ENCODE data around the gene ADAMTS8.

DNA sequence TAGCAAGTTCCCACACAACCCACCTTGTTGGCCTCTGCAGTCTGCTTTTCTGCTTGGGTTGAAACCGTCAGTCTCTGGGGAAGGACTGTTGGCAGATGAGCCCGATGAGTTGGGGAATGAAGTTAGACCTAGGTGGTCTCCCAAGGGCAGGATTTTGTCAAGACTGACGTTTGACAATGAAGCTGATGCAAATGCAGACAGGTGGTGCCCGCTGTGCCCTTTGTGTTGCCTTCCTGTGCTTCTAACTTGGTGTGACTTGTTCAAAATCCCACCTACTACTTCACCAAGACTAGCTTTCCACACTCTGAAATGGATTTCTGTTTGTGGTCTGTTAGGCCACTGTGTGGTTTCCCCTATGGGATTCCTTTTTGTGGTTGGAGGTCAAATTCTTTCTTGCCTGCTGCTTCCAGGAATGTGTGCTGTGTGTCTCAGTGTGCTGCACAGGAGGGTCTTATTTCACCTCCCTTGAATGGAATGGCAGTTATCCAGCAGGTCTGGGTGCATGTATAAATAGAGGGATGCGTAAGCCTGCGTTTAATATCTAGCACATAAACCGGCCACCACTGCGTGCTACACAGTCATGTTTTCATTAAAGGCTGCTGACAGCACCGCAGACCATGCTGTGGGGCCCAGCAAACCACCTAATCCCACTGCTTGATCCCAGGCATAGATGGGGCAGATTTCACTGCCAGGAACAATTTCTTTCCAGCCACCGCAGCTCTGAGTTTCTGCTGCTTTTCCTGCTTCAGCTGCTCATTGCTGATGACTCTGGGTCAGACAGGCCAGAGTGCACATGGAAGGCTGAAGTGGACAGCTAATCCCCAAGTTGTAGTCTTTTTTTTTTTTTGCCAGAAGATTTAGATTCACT is 44.8 kb downstream of the ADAMTS8 start:
- TF ChIP-seq, protein P1, sequence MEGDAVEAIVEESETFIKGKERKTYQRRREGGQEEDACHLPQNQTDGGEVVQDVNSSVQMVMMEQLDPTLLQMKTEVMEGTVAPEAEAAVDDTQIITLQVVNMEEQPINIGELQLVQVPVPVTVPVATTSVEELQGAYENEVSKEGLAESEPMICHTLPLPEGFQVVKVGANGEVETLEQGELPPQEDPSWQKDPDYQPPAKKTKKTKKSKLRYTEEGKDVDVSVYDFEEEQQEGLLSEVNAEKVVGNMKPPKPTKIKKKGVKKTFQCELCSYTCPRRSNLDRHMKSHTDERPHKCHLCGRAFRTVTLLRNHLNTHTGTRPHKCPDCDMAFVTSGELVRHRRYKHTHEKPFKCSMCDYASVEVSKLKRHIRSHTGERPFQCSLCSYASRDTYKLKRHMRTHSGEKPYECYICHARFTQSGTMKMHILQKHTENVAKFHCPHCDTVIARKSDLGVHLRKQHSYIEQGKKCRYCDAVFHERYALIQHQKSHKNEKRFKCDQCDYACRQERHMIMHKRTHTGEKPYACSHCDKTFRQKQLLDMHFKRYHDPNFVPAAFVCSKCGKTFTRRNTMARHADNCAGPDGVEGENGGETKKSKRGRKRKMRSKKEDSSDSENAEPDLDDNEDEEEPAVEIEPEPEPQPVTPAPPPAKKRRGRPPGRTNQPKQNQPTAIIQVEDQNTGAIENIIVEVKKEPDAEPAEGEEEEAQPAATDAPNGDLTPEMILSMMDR (IDR thresholded peaks at IDR 0.05; ENCODE audit: extremely low read depth in 1 of 2, insufficient read depth in 1 of 2, low read depth in 1 of 2, low read length in 2 of 2) = no peak
- TF ChIP-seq EZH2 (IDR thresholded peaks at IDR 0.05; ENCODE audit: borderline replicate concordance, low read depth, low read length, severe bottlenecking) = no peak
- no peak for TF ChIP-seq POLR2A (IDR thresholded peaks at IDR 0.05; ENCODE audit: low read depth, low read length)

All from endothelial cell of umbilical vein (primary cell).